CD4-positive, alpha-beta T cell treated with Interleukin-21 for 1 hour (primary cell): ENCODE results near the gene TNFSF11.

Source experiments
- DNase-seq: peaks from one replicate; pipeline ENCODE4 v3.0.0-alpha.2; 2020

Gene TNFSF11

DNA sequence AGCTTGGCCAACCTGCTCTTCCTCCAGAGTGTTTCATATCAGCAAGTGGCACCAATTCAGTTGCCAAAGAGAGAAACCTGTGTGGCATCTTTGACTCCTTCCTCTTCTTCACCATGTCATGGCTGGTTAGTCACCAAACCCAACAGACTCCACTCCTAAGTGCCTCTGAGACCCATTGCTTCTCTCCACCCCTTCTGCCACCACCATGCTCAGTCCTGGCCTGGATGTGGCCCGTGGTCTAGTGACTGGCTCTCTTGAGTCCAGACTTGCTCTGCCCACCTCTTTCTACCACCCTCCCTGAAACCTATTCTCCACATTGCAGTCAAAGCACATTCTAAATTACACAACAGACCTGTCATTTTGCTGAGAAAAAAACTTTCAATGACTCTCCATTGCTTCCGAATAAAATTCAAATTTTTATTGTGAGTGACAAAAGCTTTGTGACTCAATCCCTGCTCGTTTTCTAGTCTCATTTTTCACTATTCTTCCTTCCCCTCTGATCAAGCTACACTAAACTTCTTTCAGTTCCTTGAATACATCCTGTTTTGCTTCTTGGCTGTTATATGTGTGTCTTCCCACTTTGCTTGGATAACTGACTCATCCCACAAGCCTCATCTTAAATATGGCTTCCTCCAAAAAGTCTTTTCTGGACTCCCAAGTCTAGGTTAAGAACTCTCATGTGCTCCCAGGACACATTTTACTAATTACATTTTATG, 12.0 kb upstream of the TNFSF11 start:
- DNase-seq: no peak

DNA sequence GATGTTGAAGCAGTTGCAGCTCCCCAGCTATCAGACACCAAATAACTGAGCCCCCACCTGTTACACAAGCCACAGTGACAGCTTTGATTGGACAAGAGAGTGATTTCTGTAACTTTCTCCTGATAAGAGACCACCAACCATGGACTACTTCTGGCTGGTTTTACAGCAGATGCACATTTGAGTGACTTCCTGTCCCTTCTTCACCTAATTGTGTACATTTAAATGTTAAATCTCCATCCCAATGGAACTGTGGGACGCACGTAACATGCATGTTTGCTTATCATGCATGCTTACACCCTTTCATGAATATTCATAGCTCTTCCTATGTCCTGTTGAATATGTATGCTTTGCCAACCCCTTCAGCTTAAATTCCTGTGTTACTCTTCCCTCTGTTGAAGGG, 6.0 kb upstream of the TNFSF11 start:
- DNase-seq: no peak

DNA sequence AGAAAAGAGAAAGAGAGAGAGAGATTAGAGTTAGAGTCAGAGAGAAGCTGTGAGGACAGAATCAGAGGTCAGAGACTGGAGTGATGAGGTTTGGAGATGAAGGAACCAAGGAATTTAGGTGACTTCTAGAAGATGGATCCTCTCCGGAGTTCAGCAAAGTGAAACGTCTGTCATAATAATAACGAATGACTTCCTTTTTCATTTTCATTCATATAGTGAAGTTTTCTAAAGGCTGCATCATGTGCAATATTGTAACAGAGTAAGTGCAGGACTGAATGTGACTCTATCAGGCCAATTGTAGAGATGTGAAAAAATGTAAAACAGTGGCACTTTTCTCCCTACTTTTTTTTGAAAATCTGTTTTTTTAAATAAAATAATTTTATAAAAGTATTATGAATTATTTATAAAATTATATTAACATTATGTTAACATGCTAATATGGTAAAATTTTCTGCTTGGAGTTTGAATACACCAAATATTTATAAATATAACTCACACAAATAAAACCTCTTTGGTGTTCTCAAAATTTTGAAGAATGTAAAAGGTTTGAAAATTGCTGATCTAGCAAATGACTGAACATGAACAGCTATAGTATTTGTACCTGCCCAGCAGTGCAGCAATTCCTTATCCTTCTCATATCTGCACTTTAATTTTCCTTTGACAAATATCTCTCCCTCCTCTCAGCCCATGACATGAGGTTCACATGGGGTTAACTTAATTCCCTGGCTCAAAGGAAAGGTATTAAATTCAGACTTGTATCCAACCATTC, 4.2 kb upstream of the TNFSF11 start:
- DNase-seq: no peak

DNA sequence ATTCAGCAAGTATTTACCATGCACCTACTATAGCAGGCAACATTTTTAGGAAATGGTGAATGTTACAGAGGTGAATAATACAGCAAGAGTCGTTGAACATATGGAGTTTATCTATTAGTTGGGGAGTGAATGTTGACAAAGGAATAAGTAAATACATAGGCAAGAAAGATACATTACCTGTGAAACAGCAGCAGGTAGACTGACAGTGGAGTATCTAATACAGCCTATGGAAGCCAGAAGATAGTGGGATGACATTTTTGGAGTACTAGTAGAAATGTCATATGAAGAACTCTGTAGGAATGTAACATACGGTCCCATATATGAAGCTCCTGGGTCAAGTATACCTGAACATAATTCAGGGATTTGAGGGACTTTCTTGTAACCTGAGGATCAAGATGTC, 2.1 kb upstream of the TNFSF11 start:
- DNase-seq: no peak

DNA sequence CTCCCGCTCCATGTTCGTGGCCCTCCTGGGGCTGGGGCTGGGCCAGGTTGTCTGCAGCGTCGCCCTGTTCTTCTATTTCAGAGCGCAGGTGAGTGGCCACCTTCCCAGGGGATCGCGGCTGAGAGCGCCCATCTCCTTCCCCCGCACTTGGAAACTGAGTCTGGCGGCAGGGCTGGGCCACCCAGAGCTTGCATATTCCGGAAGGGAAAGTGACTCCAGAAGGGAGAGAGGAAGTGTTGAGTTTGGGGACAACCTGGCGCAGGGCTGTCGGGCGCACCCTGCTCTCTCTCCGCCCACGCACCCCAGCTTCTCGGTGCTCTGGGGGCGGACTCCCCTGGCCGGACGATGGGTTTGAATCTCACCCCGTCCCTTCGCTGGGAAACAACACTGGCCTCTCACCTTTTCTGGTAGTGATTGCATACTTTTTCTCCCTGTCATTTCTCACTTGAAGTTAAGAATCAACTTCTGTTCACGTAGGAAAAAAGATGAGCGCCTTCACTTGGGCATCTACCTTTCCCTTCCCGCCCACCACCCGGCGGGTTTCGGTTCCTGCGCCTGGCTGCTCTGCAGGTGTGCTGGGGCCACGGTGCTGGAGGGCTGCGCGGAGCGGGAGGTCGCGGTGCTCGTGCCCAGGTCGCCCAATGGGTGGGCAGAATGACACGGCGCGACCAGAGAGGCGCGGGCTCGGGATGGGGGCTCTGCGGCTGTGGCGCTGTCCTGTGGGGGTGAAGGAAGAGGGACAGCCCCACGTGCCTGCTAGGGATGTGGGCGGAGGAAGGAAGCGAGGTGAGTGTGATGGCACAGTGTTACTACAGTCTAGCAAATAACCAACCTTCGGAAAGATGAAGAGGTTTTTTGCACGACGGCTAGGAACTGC, 721 bp downstream of the TNFSF11 start:
- DNase-seq: peak; percentile 11

DNA sequence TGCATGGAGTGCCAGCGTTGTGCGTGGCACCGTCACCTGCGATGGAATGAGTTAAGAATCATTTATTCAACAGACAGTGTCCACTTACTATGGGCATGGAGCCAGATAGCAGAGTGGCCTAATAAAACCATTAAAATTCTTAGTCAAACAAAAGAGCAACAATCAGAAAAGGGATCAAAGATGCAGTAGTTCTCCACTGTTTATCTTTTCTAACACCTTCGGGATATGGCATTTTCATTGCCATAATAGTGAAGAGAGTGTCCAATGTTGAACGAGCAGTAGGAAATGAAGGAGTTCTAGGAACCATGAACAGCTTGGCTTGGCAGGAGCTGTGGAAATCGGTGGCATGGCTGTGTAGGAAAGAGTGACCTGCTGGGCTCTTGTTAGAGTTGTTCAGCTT, 2.0 kb downstream of the TNFSF11 start:
- no peak for DNase-seq

DNA sequence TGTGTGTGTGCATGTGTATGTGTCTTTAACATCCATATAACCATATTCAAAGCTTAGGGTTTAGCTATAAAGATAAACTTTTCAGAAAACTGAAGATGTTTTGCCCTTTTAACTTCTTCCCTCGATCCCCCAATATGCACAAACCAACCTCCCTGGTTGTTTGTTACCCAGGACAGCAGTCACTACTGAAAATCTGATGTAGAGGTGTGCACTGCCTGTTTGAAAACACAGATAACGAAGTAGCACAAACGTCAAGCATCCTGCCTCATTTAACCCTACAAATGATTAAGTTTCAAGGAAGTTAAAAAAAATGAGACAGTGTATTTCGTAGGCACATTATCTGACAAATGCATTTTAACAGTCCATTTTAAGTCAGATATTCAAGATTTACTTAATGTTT, 3.6 kb downstream of the TNFSF11 start:
- DNase-seq: no peak

DNA sequence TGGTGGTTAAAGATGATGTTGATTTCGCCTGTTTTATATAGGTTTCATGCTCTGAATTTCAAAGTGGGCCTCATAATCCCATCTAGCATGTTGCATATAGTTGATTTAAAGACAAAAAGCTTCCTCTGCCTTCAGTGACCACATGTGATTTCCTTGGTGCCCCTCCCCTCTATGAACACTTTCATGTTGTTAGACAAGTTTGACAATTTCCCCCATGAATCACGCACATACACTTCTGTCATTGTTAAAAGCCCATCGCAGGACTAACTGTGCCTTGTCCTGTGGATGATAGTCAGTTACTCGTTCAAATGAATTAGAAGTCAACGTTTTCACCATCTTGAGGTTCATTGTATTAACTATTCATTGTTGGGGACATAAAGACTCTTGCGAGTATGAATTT, 6.7 kb downstream of the TNFSF11 start:
- DNase-seq: no peak

DNA sequence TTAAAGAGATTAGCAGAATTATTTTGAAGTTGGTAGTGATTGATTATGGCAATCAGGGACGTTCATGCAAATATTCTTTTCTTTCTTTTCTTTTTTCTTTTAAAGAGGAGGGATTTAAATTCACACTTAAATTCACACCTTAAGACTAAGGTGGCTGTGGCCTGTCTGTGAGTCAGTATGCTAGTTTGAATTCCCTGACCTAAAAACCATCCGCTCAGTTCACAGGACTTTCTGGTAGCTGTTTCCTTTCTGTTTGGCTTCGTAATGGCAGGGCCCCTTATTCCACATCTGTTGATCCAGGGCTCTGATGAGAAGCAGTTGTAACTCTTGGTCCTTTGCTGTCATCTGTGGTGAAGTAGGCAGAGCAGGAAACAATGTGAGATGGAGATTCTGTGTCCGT, 7.5 kb downstream of the TNFSF11 start:
- DNase-seq: no peak

DNA sequence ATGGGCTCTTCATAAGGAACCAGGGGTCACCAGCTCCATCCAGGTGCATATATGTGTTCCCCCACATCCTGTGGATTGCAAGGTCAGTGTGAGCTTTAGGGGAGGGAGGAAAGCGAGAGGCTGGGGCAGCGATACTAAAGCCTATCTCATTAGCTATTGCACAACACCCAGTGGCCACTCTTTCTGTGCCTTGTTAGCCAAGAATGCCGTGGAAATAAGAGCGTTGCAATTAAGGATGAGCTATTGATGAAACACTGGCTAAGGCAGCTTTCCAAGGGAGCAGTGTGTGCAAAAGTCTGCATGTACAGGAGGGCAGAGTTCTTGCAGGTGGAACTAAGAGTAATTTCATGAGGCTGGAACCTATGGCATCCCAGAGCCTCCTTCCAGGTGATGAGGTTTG, 17.6 kb downstream of the TNFSF11 start:
- no peak for DNase-seq

DNA sequence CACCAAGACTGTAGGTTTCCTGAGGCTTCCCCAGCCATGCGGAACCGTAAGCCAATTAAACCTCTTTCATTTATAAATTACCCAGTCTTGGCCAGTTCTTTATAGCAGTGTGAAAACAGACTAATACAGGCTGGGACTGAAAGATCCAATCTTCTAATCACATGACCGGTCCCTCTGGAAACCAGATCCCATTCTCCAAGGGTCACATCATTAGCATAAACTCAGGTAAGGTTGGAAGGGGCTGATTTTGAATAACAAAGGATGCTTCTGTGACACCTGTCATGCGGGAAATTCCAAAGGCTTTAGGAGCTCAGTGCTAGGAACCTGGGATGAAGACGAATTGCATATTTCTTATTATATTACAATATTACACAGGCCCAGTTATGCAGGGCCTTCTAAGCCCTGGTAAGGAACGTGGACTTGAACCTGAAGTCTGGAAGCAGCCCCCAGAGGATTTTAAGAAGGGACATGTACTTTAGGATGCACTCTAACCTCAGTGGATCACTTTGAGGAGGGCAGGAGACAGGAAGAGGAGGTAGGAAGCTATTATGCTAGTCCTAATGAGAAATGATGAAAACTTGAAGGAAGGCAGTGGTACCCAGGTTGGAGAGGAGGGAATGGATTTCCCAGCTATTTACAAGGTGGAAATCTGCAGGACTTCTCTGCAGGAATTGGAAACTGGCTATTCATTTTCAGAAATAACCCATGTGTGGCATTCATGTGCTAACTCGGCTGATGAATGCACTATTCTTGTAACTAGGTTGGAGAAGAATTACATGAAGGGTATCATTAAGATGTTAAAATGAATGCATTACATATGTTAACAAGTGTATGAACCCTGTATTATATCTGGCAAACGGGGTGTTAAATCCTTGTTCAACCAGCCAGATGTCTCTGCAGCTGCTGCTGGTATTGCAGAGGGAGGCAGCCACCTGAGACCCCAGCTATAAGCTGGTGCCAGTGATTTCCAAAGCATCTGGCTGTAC, 19.3 kb downstream of the TNFSF11 start:
- DNase-seq: no peak

DNA sequence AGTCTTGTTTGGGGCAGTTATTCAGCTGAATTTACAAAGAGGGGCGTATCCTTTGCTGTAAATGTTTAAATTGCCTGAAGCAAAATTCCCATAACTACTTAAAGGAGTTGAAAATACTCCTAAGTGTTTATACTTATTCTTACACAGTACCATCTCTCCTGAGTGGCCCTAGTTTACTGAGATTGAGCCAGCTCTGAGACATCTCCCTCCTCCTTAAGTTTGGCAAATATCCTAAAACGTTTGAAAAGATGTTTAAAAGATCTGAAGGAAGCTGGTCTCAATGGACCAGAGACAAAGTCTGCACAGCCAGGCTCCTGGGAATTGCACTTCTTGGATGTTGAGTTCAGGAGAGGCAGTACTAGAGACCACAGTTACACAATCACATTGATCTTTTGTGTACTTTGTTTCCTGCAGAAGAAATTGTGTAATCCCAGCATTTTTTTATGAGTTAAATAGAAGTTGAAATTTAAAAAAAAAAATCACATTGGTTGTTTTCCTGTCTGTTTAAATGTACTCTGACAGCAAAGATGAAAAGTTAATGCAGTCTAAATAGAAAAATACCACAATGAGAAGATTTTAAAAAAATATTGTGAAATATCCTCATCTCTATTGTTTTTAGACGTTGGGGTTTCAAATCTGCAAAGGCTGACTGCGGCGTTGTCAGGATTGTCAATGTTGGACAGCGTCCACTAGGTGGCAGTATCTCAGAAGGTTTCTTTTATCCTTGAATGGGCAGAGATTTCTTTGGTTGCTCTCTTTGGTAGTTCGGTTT, 20.7 kb downstream of the TNFSF11 start:
- peak; percentile 49 for DNase-seq

DNA sequence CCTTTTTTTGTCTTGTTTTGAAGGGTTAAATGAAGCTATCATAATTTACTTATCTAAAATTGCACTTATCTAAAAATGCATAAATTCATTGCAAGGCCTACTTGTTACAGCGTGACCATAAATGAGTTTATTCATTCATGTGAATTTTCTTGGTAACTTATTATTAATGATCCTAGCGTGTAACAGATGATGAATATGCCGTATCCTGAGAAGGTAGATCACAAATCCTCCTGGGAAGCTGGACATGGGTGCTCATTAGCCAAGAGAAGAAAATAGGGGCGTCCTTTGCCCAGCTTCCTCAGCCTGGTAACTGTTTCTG, 21.3 kb downstream of the TNFSF11 start:
- DNase-seq: no peak

DNA sequence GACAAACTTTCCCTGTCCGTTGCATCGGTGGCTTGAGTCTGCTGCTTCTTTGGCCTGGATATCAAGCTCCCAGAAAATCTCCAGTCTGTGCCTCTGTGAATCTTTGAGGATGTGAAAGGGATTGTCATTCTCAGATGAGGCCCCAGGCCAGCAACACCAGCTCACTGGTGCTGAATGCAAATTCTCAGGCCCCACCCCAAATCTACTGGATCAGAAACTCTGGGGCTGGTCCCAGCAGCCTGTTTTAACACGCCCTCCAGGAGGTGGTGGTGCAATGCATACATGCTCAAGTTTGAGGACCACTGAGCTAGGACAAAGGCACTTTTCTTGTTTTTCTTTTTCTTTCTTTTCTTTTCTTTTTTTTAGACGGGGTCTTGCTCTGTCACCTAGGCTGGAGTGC, 23.6 kb downstream of the TNFSF11 start:
- no peak for DNase-seq

DNA sequence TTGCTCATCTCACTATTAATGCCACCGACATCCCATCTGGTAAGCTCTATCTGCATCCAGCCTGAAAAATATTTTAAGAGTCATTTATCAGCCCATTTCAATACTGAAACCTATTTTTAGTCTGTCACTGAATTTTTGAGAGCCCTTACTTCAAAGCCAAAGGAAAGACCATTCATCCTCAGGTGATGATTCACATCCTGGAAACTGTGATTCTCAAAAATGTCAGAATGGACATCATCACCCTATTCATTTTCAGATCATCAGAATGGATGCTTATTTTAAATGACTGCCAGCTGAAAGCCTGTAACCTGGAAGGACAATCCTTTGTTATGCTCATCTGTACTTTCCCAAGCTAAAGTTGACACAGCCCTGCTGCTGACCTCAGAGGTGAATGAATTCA, 27.0 kb downstream of the TNFSF11 start:
- DNase-seq: no peak

DNA sequence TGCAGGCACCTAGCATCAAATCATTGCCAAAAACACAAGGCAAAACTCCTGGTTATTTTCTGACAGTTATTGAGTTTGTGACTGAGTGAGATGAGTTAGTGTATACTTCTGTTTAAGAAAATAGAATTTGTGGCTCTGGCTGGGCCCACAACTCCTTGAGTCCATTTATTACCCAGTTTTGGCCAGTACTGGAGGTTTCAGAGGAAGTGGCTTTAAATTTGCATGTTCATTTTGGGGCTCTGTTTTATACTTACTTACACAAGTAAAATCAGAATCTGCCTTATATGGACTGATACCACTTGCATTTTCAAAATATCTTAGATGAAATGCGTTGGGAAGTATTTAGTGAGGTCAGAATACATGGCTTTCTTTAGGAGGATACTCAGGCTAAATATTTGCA, 29.0 kb downstream of the TNFSF11 start:
- DNase-seq: no peak

DNA sequence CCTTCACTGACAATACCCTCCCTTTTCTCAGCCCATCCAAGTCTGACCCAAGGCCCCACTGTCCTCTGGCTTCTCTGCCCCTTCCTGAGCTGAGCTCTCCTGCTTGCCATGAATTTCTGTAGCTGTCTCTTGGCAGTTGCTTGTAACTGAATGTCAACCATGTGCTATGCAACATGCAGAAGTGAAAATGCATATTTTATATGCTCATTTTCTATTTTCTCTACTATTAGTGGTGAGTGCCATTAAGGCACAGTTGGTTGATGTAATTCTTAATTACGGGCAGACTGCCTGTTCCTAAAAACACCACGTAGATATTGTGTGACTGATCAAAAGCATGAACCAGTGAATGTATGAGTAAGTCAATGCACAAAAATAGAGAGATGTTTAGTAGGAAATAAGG, 29.6 kb downstream of the TNFSF11 start:
- no peak for DNase-seq

DNA sequence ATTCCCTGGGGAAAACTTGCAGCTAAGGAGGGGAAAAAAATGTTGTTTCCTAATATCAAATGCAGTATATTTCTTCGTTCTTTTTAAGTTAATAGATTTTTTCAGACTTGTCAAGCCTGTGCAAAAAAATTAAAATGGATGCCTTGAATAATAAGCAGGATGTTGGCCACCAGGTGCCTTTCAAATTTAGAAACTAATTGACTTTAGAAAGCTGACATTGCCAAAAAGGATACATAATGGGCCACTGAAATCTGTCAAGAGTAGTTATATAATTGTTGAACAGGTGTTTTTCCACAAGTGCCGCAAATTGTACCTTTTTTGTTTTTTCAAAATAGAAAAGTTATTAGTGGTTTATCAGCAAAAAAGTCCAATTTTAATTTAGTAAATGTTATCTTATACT, 33.6 kb downstream of the TNFSF11 start:
- DNase-seq: no peak

DNA sequence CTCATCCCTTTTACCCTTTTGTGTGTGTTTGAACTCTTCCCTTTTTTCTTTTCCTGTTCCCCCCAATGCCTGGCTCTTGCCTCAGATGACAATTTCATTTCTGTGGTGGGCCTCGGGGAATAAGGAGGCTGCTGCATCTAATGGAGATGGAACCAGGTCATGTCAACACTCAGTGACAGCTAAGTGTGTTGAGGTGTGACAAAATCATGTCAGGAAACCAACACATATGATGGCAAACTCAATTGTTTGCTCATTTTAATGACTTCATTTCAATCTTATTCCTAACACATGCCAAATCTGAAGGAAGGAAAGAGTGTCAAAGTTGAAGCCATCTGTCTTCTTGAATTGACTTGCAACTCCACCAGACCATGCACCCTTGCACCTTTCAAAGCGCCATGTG, 36.7 kb downstream of the TNFSF11 start:
- DNase-seq: no peak

DNA sequence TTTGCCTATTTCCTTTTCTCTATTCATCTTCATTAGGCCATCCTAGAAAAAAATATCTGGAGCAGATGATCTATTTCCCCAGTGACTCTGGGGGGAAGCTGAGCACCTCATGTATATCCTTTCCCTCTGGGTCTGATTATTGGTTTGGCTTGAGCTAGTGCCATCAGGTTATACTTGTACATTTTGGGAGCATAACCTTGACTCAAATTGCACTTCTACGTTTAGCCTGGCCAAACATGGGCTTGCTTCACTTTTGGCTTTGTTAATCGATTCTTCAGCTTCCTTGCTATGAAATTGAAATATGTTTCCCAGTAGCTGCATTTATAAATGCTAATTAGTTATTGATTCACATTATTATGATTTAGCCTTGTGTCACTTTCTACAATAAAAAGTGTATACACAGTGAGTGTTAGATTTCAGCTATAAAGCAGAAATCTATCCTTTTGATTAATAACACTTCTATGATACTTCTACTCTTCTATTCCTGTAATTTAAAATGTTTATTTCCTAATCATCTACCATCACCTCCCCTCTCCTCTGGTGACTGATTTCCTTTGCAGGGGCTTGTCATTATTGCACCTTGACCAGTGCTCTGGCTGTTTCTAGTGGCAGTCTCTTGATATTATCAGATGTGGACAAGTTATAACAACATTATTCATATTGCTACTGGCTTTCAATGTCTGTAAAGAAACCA, 37.3 kb downstream of the TNFSF11 start:
- DNase-seq: no peak
